Astrocyte (in vitro differentiated cells and primary cell): ENCODE results near the gene CDON.

ENCODE experiments used
- CTCF ChIP-seq: IDR thresholded peaks from 2 replicates; pipeline ENCODE4 v1.5.1; 2011; ENCODE audit warnings: low read depth, mild to moderate bottlenecking, inconsistent platforms, low read length, moderate library complexity; ENCODE audit not compliant: insufficient read depth
- EZH2 ChIP-seq: IDR thresholded peaks from 2 replicates; pipeline ENCODE4 v1.6.1; 2012; ENCODE audit warnings: mild to moderate bottlenecking, low read length, inconsistent platforms; ENCODE audit not compliant: insufficient read depth

- TF ChIP-seq CTCF: no peak
- no peak for TF ChIP-seq EZH2
These were observed 9.6 kb upstream of the CDON start for GRCh38 chr11:126072141-126072741.
